ENCODE data around the gene SMIM32.

DNA sequence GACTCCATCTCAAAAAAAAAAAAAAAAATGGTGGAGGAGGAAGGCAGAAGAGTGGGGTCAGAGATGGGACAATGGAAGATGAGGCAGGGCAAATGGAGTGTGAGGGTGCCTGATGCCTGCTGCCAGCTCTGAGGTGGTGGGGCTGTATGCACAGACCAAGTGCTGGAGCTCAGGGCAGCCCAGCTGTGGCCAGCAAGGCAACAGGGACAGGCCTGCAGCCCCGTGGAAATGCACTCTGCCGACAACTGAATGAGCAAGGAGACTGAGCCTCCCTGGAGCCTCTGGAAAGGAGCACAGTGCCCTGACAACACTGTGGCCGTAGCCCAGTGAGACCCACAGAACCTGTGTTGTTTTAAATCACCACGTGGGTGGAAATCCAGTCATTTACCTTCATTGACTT is 22.9 kb upstream of the SMIM32 start:
- TF ChIP-seq, protein P1, sequence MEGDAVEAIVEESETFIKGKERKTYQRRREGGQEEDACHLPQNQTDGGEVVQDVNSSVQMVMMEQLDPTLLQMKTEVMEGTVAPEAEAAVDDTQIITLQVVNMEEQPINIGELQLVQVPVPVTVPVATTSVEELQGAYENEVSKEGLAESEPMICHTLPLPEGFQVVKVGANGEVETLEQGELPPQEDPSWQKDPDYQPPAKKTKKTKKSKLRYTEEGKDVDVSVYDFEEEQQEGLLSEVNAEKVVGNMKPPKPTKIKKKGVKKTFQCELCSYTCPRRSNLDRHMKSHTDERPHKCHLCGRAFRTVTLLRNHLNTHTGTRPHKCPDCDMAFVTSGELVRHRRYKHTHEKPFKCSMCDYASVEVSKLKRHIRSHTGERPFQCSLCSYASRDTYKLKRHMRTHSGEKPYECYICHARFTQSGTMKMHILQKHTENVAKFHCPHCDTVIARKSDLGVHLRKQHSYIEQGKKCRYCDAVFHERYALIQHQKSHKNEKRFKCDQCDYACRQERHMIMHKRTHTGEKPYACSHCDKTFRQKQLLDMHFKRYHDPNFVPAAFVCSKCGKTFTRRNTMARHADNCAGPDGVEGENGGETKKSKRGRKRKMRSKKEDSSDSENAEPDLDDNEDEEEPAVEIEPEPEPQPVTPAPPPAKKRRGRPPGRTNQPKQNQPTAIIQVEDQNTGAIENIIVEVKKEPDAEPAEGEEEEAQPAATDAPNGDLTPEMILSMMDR (IDR thresholded peaks at IDR 0.05): no peak
- no peak for TF ChIP-seq POLR2A (IDR thresholded peaks at IDR 0.05)
